ENCODE results near the gene DNAH3.

DNA sequence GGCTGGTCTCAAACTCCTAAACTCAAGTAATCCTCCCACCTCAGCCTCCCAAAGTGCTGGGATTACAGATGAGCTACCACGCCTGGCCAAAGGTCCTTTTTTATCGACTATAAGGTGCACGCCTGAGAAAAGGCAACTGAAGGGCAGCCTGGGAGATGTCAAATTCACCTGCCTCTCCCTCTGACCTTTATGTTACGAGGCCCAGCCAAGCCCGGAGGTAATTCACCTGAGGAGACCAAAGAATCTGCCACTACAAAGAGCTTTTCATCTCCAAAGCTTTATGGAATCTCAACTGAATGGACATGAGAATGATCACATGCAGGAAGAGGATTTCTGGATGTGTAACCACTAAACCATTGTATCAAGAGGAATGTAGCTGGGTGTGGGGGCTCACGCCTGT, 212.9 kb downstream of the DNAH3 start:
- TF ChIP-seq POLR2AphosphoS5 (IDR thresholded peaks at IDR 0.05; ENCODE audit: borderline replicate concordance, low read depth, low read length) = no peak
- no peak for TF ChIP-seq EZH2 (IDR thresholded peaks at IDR 0.05)

Data from SK-N-MC (cell line).